Peyer's patch (tissue), 4 donors: ENCODE results near the gene C1QTNF6.

Experiments
- CTCF ChIP-seq, 6 experiments: fragments of 450-650 bp in 4 of 6; fragments of 200-600 bp in 2 of 6; sonication (generic) in 1 of 6; IDR thresholded peaks; one replicate each; pipeline ENCODE4 v1.5.1; 2017 to 2019; ENCODE audit warnings: antibody characterized with exemption in 6 of 6, mild to moderate bottlenecking in 3 of 6, moderate library complexity in 1 of 6
- POLR2A ChIP-seq, 2 donors: fragments of 450-650 bp; IDR thresholded peaks; one replicate each; pipeline ENCODE4 v1.5.1; 2017; ENCODE audit warnings: antibody characterized with exemption in 2 of 2, mild to moderate bottlenecking in 2 of 2, moderate library complexity in 2 of 2

GRCh38 chr22:37225481-37225880 is 37.4 kb upstream of the C1QTNF6 start:
- TF ChIP-seq CTCF (IDR thresholded peaks at IDR 0.05) (peak in 1 of 6 experiments; percentile 11), POLR2A (IDR thresholded peaks at IDR 0.05) (no peak)
